Pulmonary artery endothelial cell (primary cell): Measurements from ENCODE around the gene GXYLT2. TPM values are rescaled to one million over a fixed set of nuclear protein-coding genes. Genes with fewer than 3 reads are reported as not detected.
"Not testable (repeated sequence)": the region's sequence is repeated elsewhere in the genome, so short reads cannot be mapped to it uniquely, and the experiment has no call there.

ENCODE experiments used
- DNase-seq: peaks from one replicate; pipeline ENCODE4 v3.0.0-alpha.2; 2011; ENCODE audit warnings: low read depth, low spot score
- total RNA-seq: library from RNA; depleted of rRNA; stranded (reverse); fragments of >200 nt; gene quantifications from 2 replicates; pipeline ENCODE4 v1.2.3, GENCODE V29; 2014

GXYLT2 gene
- total RNA-seq, 1 donor from 2014 or later, result 0.40 TPM

- DNase-seq, result no peak
These were observed 85.3 kb downstream of the GXYLT2 start for GRCh38 chr3:72973031-72973723.

GRCh38 chr3:72973786-72974185 lies 85.9 kb downstream of the GXYLT2 start:
- DNase-seq, result no peak

GRCh38 chr3:72974956-72975355 lies 87.1 kb downstream of the GXYLT2 start:
- DNase-seq, result no peak

- DNase-seq, result no peak
These were observed 88.5 kb downstream of the GXYLT2 start for GRCh38 chr3:72976281-72976741.

- no peak for DNase-seq
These were observed 89.4 kb downstream of the GXYLT2 start for GRCh38 chr3:72977060-72977808.

- no peak for DNase-seq
These were observed 94.9 kb downstream of the GXYLT2 start for GRCh38 chr3:72982609-72983366.

- no peak for DNase-seq
These were observed 97.7 kb downstream of the GXYLT2 start for GRCh38 chr3:72985576-72985975.

GRCh38 chr3:72990701-72991395 lies 103.0 kb downstream of the GXYLT2 start:
- DNase-seq, result no peak

- no peak for DNase-seq
These were observed 103.7 kb downstream of the GXYLT2 start for GRCh38 chr3:72991522-72991921.

- DNase-seq, result no peak
These were observed 105.5 kb downstream of the GXYLT2 start for GRCh38 chr3:72993391-72993790.

GRCh38 chr3:72995337-72995736 lies 107.5 kb downstream of the GXYLT2 start:
- DNase-seq, result no peak

GRCh38 chr3:72996121-72996472 lies 108.3 kb downstream of the GXYLT2 start:
- DNase-seq, result no peak

GRCh38 chr3:72996473-72997333 lies 108.9 kb downstream of the GXYLT2 start, which contains the start of gene PPP4R2:
PPP4R2 (plus strand) TSS chr3:72996811; CDS start chr3:72997038, 227 bp downstream.
- DNase-seq, result peak; percentile 68

- no peak for DNase-seq
These were observed 109.6 kb downstream of the GXYLT2 start for GRCh38 chr3:72997421-72997961.

GRCh38 chr3:72998466-72998865 lies 110.6 kb downstream of the GXYLT2 start:
- DNase-seq, result no peak

- DNase-seq, result no peak
These were observed 112.1 kb downstream of the GXYLT2 start for GRCh38 chr3:72999951-73000350.

- not testable (repeated sequence) for DNase-seq
These were observed 115.2 kb downstream of the GXYLT2 start for GRCh38 chr3:73003050-73003449.

GRCh38 chr3:73004316-73004715 lies 116.5 kb downstream of the GXYLT2 start:
- DNase-seq, result no peak

GRCh38 chr3:73007992-73008712 lies 120.3 kb downstream of the GXYLT2 start:
- DNase-seq, result no peak

GRCh38 chr3:73009008-73009407 lies 121.2 kb downstream of the GXYLT2 start:
- DNase-seq, result no peak
